Activated T-cell treated with anti-CD3 and anti-CD28 coated beads, Interleukin-2, amount 50 U/mL, for 72 hours (primary cell): Measurements from ENCODE around the gene HEY2. TPM values are rescaled to one million over a fixed set of nuclear protein-coding genes. Genes with fewer than 3 reads are reported as not detected.
"Not testable (repeated sequence)": the region's sequence is repeated elsewhere in the genome, so short reads cannot be mapped to it uniquely, and the experiment has no call there.

ENCODE experiments used
- ATAC-seq, 2 donors: fragments of 150-1000 bp; cut with Tn5 transposase; replicated peaks in 1 of 2; 2 replicates each; pipeline ENCODE4 v1.10.0; 2021; ENCODE audit warnings: moderate library complexity in 2 of 2, mild to moderate bottlenecking in 1 of 2
- DNase-seq, 2 donors: peaks; one replicate each; pipeline ENCODE4 v3.0.0; 2021 to 2022; ENCODE audit warnings: mixed read lengths in 1 of 2
- H3K27ac Mint-ChIP-seq: one replicate; pipeline ENCODE4 v1.8.0; 2022; ENCODE audit warnings: mild to moderate bottlenecking, moderate library complexity, mixed read lengths
- H3K27me3 Mint-ChIP-seq: one replicate; pipeline ENCODE4 v1.8.0; 2022; ENCODE audit warnings: low read depth, mixed read lengths
- H3K36me3 Mint-ChIP-seq, 2 donors: one replicate each; pipeline ENCODE4 v1.8.0; 2022; ENCODE audit warnings: mixed read lengths in 2 of 2, mild to moderate bottlenecking in 1 of 2; ENCODE audit not compliant: insufficient read depth in 2 of 2
- H3K4me1 Mint-ChIP-seq: one replicate; pipeline ENCODE4 v1.8.0; 2022; ENCODE audit warnings: low read depth, mixed read lengths
- H3K4me3 Mint-ChIP-seq, 2 donors: one replicate each; pipeline ENCODE4 v1.8.0; 2022; ENCODE audit warnings: mild to moderate bottlenecking in 2 of 2, mixed read lengths in 2 of 2, moderate library complexity in 2 of 2
- H3K9me3 Mint-ChIP-seq, 2 donors: one replicate each; pipeline ENCODE4 v1.8.0; 2022; ENCODE audit warnings: mixed read lengths in 2 of 2
- total RNA-seq, 2 donors: library from RNA; stranded (reverse); gene quantifications; one replicate each; pipeline ENCODE4 v1.2.3, GENCODE V29; 2022

Gene HEY2
- total RNA-seq, 2 donors from 2014 or later: 0.12 TPM; not detected in 1

- Mint-ChIP-seq H3K27me3 (no peaks in the 10 kb centered on the region), H3K4me3 (no peak overlapping the region), H3K36me3 (peaks cover 3 to 12% of the 10 kb centered on the region in 2 donors), H3K4me1 (peaks cover 46% of the 10 kb centered on the region), H3K9me3 (no peaks in the 10 kb centered on the region), H3K27ac (no peak overlapping the region)
- ATAC-seq: no peak
- no peak for DNase-seq
Observed at GRCh38 chr6:125797120-125797885, 47.9 kb downstream of the HEY2 start.

DNA sequence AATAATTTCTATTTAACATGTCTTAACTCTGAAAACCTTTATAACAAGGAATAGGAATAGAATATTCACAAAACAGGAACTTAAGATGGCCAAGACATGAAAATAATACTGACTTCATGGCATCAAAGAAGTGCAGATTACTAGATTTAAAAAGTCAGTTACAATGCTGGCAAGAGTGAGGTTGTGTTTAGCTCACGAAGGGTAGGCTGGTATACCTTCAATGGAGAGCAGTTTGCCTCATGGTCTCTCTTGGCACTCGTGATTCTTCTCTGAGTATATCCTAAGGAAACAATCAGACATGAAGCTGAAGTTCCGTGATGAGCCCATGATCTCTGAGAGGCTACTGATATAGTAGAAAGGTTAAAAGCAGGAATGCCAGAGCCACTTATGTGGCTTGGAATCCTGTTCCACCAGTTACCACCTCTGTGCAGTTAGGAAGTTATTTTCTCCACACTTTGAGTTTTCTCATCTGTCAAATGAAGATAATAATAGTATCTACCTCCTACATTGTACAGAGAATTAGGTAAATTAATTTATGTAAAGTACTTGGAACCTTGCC, 48.5 kb downstream of the HEY2 start:
- ATAC-seq: no peak

GRCh38 chr6:125798734-125799508, 49.5 kb downstream of the HEY2 start:
- Mint-ChIP-seq H3K9me3 (no peaks in the 10 kb centered on the region), H3K36me3 (peaks cover 3 to 13% of the 10 kb centered on the region in 2 donors), H3K4me3 (no peak overlapping the region), H3K27me3 (no peaks in the 10 kb centered on the region), H3K4me1 (peaks cover 46% of the 10 kb centered on the region), H3K27ac (no peak overlapping the region)
- DNase-seq (no peak), ATAC-seq (no peak)

More for the DNA sequence above, 48.5 kb downstream of the HEY2 start:
- no peak overlapping the region for H3K4me3 Mint-ChIP-seq
- H3K36me3 Mint-ChIP-seq: peaks cover 3 to 13% of the 10 kb centered on the region in 2 donors
- no peaks in the 10 kb centered on the region for H3K9me3 Mint-ChIP-seq
- H3K27ac Mint-ChIP-seq: no peak overlapping the region
- no peaks in the 10 kb centered on the region for H3K27me3 Mint-ChIP-seq
- DNase-seq: no peak
- peaks cover 46% of the 10 kb centered on the region for H3K4me1 Mint-ChIP-seq

DNA sequence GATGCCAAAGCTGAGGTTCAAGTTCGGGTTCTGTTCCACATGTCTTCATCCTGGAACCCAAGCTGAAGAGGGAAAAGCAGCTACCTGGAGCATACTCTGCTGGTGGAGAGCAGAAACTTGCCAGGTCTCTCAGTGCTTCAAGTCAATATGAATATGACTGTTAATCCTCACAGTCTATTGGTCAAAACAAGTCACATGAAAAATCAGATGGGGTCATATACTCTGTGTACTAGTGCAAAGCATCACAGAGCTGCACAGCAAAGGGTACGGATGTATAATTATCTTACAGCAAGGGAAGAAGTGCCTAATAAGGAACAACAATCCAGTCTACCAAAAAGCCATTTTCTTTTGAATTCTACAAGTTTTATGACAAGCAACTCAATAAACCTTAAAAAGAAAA, 53.0 kb downstream of the HEY2 start:
- Mint-ChIP-seq H3K9me3 (no peaks in the 10 kb centered on the region), H3K4me1 (peaks cover 54% of the 10 kb centered on the region), H3K4me3 (no peak overlapping the region), H3K36me3 (peaks cover 3 to 14% of the 10 kb centered on the region in 2 donors), H3K27me3 (no peaks in the 10 kb centered on the region), H3K27ac (no peak overlapping the region)
- DNase-seq (no peak), ATAC-seq (no peak)

- H3K36me3 Mint-ChIP-seq: peaks cover 3 to 16% of the 10 kb centered on the region in 2 donors
- H3K4me1 Mint-ChIP-seq: peaks cover 56% of the 10 kb centered on the region
- peak overlapping the region in 1 of 2 donors; percentile 13 for H3K4me3 Mint-ChIP-seq
- H3K27ac Mint-ChIP-seq: no peak overlapping the region
- DNase-seq (no peak), ATAC-seq (no peak)
- H3K27me3 Mint-ChIP-seq: no peaks in the 10 kb centered on the region
- H3K9me3 Mint-ChIP-seq: no peaks in the 10 kb centered on the region
Observed at GRCh38 chr6:125802943-125803377, 53.5 kb downstream of the HEY2 start.

- ATAC-seq: peak; percentile 89 to 92
- no peaks in the 10 kb centered on the region for H3K9me3 Mint-ChIP-seq
Observed at GRCh38 chr6:125804264-125804663, 54.8 kb downstream of the HEY2 start.

DNA sequence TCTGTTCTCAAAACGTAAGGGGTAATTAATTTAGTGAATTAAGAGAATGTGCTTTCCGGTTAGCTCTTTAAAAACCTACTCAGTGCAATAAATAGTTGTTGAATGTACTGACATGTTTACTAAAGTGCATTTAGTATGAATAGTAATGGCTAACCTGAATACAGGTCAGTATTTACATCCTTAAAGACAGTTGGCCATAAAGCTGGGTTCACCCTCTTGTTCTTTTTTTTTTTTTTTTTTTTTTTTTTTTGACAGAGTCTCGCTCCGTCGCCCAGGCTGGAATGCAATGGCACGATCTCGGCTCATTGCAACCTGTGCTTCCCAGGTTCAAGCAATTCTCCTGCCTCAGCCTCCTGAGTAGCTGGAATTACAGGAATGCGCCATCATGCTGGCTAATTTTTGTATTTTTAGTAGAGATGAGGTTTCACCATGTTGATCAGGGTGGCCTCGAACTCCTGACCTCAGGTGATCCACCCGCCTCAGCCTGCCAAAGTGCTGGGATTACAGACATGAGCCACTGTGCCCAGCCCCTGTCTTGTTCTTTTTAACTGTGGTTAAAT, 55.5 kb downstream of the HEY2 start:
- H3K4me3 Mint-ChIP-seq, H3K27ac Mint-ChIP-seq, DNase-seq, H3K9me3 Mint-ChIP-seq, H3K27me3 Mint-ChIP-seq, ATAC-seq: not testable (repeated sequence)
- Mint-ChIP-seq H3K4me1 (peaks cover 70% of the 10 kb centered on the region), H3K36me3 (peaks cover 3 to 19% of the 10 kb centered on the region in 2 donors)

More at GRCh38 chr6:125804264-125804663, 54.8 kb downstream of the HEY2 start:
- H3K27ac Mint-ChIP-seq: peak overlapping the region; percentile 52
- H3K4me3 Mint-ChIP-seq: peak overlapping the region; percentile 25 to 53
- H3K36me3 Mint-ChIP-seq: peaks cover 3 to 21% of the 10 kb centered on the region in 2 donors
- H3K4me1 Mint-ChIP-seq: peaks cover 69% of the 10 kb centered on the region
- no peaks in the 10 kb centered on the region for H3K27me3 Mint-ChIP-seq
- peak; percentile 43 to 56 for DNase-seq

DNA sequence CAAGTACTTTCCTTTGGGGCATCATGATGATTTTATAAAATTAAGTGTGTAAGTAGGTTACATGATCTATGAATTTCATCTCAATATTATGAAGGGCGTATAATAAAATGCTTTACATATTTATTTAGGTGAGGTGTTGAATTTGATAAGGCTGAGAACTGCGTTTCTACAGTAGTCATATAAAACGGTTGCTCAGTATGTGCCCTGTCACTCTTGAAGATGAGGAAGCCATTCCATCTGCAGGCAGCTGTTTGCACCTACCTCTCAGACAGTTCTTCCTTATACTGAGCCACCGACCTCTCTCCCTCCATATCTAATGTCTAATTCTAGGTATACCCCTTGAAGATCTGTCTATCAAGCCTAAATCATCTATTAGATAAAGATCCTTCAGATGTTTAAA, 57.4 kb downstream of the HEY2 start:
- no peak for ATAC-seq
- Mint-ChIP-seq H3K4me1 (peaks cover 80% of the 10 kb centered on the region), H3K27ac (peak overlapping the region; percentile 58), H3K36me3 (peaks cover 3 to 19% of the 10 kb centered on the region in 2 donors), H3K9me3 (no peaks in the 10 kb centered on the region), H3K4me3 (peak overlapping the region; percentile 62 to 89), H3K27me3 (no peaks in the 10 kb centered on the region)
- DNase-seq: no peak

DNA sequence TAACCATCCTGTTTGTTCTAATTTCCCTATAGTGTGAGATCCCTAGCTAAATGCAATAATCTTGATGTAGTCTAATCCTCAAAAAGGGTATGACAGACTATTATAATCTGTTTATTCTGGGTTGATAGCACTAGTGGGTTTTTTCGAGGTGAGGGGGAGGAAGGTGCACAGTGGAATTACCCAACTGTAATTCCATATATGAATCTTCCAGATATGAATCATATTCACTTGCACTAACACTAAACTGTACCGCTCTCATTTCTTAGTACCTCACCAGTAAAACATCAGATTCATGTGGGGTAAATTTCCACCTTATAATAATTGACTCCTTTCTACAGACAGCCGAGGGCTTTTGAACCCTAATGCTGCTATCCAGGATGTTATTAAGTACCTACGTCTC, 57.9 kb downstream of the HEY2 start:
- Mint-ChIP-seq H3K27me3 (no peaks in the 10 kb centered on the region), H3K9me3 (no peaks in the 10 kb centered on the region), H3K4me1 (peaks cover 81% of the 10 kb centered on the region), H3K4me3 (peak overlapping the region; percentile 62 to 89), H3K27ac (peak overlapping the region; percentile 58), H3K36me3 (peaks cover 3 to 16% of the 10 kb centered on the region in 2 donors)
- peak in 1 of 2 donors; percentile 34 for DNase-seq
- peak; percentile 67 to 72 for ATAC-seq

DNA sequence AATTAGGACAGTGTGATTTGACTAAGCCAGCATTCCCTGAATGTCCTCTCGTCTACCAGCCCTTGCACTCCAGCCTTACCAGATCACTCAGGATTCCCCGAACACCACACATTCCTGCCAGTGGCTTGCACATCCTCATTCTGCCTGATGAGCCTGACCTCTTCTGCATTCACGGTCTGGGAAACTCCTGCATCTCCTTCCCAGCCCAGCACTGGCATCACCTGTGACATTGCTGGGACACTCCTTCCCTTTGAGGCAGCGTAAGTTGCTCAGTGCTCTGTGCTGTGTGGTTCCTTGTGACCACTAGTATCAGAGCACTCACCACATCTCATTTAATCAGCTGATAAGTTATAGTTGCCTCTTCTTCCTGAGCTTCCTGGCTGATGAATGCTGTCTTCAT, 58.6 kb downstream of the HEY2 start:
- Mint-ChIP-seq H3K4me3 (peak overlapping the region; percentile 31 to 89), H3K9me3 (no peaks in the 10 kb centered on the region), H3K36me3 (peaks cover 7 to 14% of the 10 kb centered on the region in 2 donors), H3K27me3 (no peaks in the 10 kb centered on the region), H3K27ac (peak overlapping the region; percentile 6), H3K4me1 (peaks cover 81% of the 10 kb centered on the region)
- DNase-seq (no peak), ATAC-seq (no peak)

DNA sequence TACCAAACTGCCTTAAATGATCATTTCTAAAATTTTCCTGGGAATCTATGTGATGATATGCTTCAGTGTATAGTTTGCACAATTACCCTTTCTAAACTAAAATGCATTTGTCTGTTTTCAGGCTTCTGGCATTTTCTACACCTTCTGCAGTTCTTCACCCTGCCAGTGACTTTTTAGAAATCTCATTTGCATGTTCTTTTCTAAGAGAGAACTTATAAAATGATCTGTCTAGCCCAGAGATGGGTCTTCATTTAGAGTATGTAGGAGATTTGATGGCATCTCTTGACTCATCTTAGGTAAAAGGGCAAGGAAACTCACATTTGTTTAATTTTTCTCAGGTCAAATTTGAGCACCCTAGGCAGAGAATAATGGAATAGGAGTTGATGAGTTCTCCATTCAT, 59.2 kb downstream of the HEY2 start:
- H3K4me1 Mint-ChIP-seq: peaks cover 77% of the 10 kb centered on the region
- peaks cover 7 to 14% of the 10 kb centered on the region in 2 donors for H3K36me3 Mint-ChIP-seq
- no peaks in the 10 kb centered on the region for H3K9me3 Mint-ChIP-seq
- ATAC-seq: no peak
- peak overlapping the region in 1 of 2 donors; percentile 89 for H3K4me3 Mint-ChIP-seq
- H3K27ac Mint-ChIP-seq: no peak overlapping the region
- no peak for DNase-seq
- H3K27me3 Mint-ChIP-seq: no peaks in the 10 kb centered on the region

GRCh38 chr6:125809570-125810170, 60.2 kb downstream of the HEY2 start:
- Mint-ChIP-seq H3K27me3 (no peaks in the 10 kb centered on the region), H3K9me3 (no peaks in the 10 kb centered on the region), H3K4me3 (no peak overlapping the region), H3K4me1 (peaks cover 73% of the 10 kb centered on the region), H3K27ac (no peak overlapping the region), H3K36me3 (peaks cover 7 to 16% of the 10 kb centered on the region in 2 donors)
- DNase-seq (no peak), ATAC-seq (no peak)
